ENCODE measurements around the gene TAF11L14. TPM values are rescaled to one million over a fixed set of nuclear protein-coding genes. Genes with fewer than 3 reads are reported as not detected.
"Not testable (repeated sequence)": the region's sequence is repeated elsewhere in the genome, so short reads cannot be mapped to it uniquely, and the experiment has no call there.

TAF11L14 gene
- total RNA-seq, result not detected
- total RNA-seq (2013), result not detected

GRCh38 chr5:17634160-17634559, at the start of gene TAF11L14:
TSS of gene TAF11L14 (plus strand) at chr5:17634460.
- TF ChIP-seq CTCF (IDR thresholded peaks at IDR 0.05), result no peak
- no peaks in the 10 kb centered on the region for H3K4me1 ChIP-seq (ENCODE audit: control insufficient read depth, insufficient read depth, low read length)
- H3K36me3 ChIP-seq (ENCODE audit: control insufficient read depth, insufficient read depth, low read length), result no peaks in the 10 kb centered on the region
- no peaks in the 10 kb centered on the region for H3K9me3 ChIP-seq (ENCODE audit: control insufficient read depth, insufficient read depth, low read length)
- H3K27me3 ChIP-seq (ENCODE audit: control insufficient read depth, insufficient read depth, low read length), result no peaks in the 10 kb centered on the region
- peaks cover 7% of the 10 kb centered on the region for H3K36me3 Mint-ChIP-seq
- no peaks in the 10 kb centered on the region for H3K4me1 Mint-ChIP-seq
- ATAC-seq (no peak), DNase-seq (no peak)
- H3K9me3 Mint-ChIP-seq, result peaks cover 6 to 8% of the 10 kb centered on the region in 2 donors
- no peak within 1 kb of the TSS for H3K27ac ChIP-seq (ENCODE audit: low read length)
- 87% methylated on average over 5 of the region's 5 CpGs for WGBS (ENCODE audit: insufficient coverage)
- H3K4me3 ChIP-seq (ENCODE audit: low read length), result no peak within 1 kb of the TSS
- no peak within 1 kb of the TSS for H3K27ac Mint-ChIP-seq
- H3K4me3 Mint-ChIP-seq, result no peak within 1 kb of the TSS
- intact Hi-C loops (cut with micrococcal nuclease), result no loop called here
- H3K27me3 Mint-ChIP-seq (ENCODE audit: low read depth in 2 of 2), result no peaks in the 10 kb centered on the region

GRCh38 chr5:17585658-17586057, 48.6 kb upstream of the TAF11L14 start, which contains the start of gene TAF11L7:
TSS of gene TAF11L7 (minus strand) at chr5:17585758.
- intact Hi-C loops (cut with micrococcal nuclease); H3K27ac ChIP-seq (ENCODE audit: low read length): not testable (repeated sequence)

GRCh38 chr5:17590860-17591259, 43.4 kb upstream of the TAF11L14 start, which contains the start of gene TAF11L8:
TSS of gene TAF11L8 (minus strand) at chr5:17590960.
- H3K27ac Mint-ChIP-seq; H3K36me3 ChIP-seq (ENCODE audit: control insufficient read depth, insufficient read depth, low read length); ATAC-seq; H3K9me3 ChIP-seq (ENCODE audit: control insufficient read depth, insufficient read depth, low read length); H3K27me3 ChIP-seq (ENCODE audit: control insufficient read depth, insufficient read depth, low read length); H3K4me3 Mint-ChIP-seq; H3K4me1 ChIP-seq (ENCODE audit: control insufficient read depth, insufficient read depth, low read length); H3K27ac ChIP-seq (ENCODE audit: low read length); H3K4me1 Mint-ChIP-seq; intact Hi-C loops (cut with micrococcal nuclease); H3K9me3 Mint-ChIP-seq; H3K27me3 Mint-ChIP-seq (ENCODE audit: low read depth in 2 of 2); H3K4me3 ChIP-seq (ENCODE audit: low read length); DNase-seq; H3K36me3 Mint-ChIP-seq: not testable (repeated sequence)
- WGBS (ENCODE audit: insufficient coverage), result no CpG with 5 or more reads among the region's 16 CpGs

More at GRCh38 chr5:17585658-17586057, 48.6 kb upstream of the TAF11L14 start, which contains the start of gene TAF11L7:
- whole genome bisulfite sequencing (ENCODE audit: insufficient coverage), result no CpG with 5 or more reads among the region's 16 CpGs
- H3K9me3 ChIP-seq (ENCODE audit: control insufficient read depth, insufficient read depth, low read length); H3K4me3 Mint-ChIP-seq; H3K27me3 ChIP-seq (ENCODE audit: control insufficient read depth, insufficient read depth, low read length); H3K27ac Mint-ChIP-seq; H3K36me3 Mint-ChIP-seq; H3K4me3 ChIP-seq (ENCODE audit: low read length); DNase-seq; H3K27me3 Mint-ChIP-seq (ENCODE audit: low read depth in 2 of 2); H3K4me1 Mint-ChIP-seq; ATAC-seq; H3K9me3 Mint-ChIP-seq; H3K36me3 ChIP-seq (ENCODE audit: control insufficient read depth, insufficient read depth, low read length); H3K4me1 ChIP-seq (ENCODE audit: control insufficient read depth, insufficient read depth, low read length): not testable (repeated sequence)

GRCh38 chr5:17594255-17594654, 40.0 kb upstream of the TAF11L14 start, which contains the start of gene TAF11L9:
TSS of gene TAF11L9 (minus strand) at chr5:17594394.
- H3K27ac Mint-ChIP-seq; H3K4me3 Mint-ChIP-seq; ATAC-seq; intact Hi-C loops (cut with micrococcal nuclease); H3K27ac ChIP-seq (ENCODE audit: low read length); H3K36me3 Mint-ChIP-seq; H3K4me1 Mint-ChIP-seq; H3K9me3 ChIP-seq (ENCODE audit: control insufficient read depth, insufficient read depth, low read length); DNase-seq; H3K9me3 Mint-ChIP-seq; H3K27me3 ChIP-seq (ENCODE audit: control insufficient read depth, insufficient read depth, low read length); H3K4me1 ChIP-seq (ENCODE audit: control insufficient read depth, insufficient read depth, low read length); H3K27me3 Mint-ChIP-seq (ENCODE audit: low read depth in 2 of 2); H3K36me3 ChIP-seq (ENCODE audit: control insufficient read depth, insufficient read depth, low read length); H3K4me3 ChIP-seq (ENCODE audit: low read length): not testable (repeated sequence)
- WGBS (ENCODE audit: insufficient coverage), result no CpG with 5 or more reads among the region's 15 CpGs

- DNase-seq; H3K4me1 Mint-ChIP-seq; H3K36me3 Mint-ChIP-seq; H3K9me3 ChIP-seq (ENCODE audit: control insufficient read depth, insufficient read depth, low read length); H3K4me3 Mint-ChIP-seq; H3K9me3 Mint-ChIP-seq; H3K4me1 ChIP-seq (ENCODE audit: control insufficient read depth, insufficient read depth, low read length); ATAC-seq; H3K36me3 ChIP-seq (ENCODE audit: control insufficient read depth, insufficient read depth, low read length); intact Hi-C loops (cut with micrococcal nuclease); H3K27ac ChIP-seq (ENCODE audit: low read length); H3K27ac Mint-ChIP-seq; H3K27me3 ChIP-seq (ENCODE audit: control insufficient read depth, insufficient read depth, low read length); H3K4me3 ChIP-seq (ENCODE audit: low read length); H3K27me3 Mint-ChIP-seq (ENCODE audit: low read depth in 2 of 2): not testable (repeated sequence)
- WGBS (ENCODE audit: insufficient coverage), result no CpG with 5 or more reads among the region's 15 CpGs
These were observed 36.5 kb upstream of the TAF11L14 start, which contains the start of gene TAF11L10 for GRCh38 chr5:17597728-17598127. TSS of gene TAF11L10 (minus strand) at chr5:17597828.

GRCh38 chr5:17603880-17604279, 30.4 kb upstream of the TAF11L14 start, which contains the start of gene TAF11L11:
TSS of gene TAF11L11 (plus strand) at chr5:17604183.
- H3K27ac Mint-ChIP-seq; DNase-seq; H3K36me3 ChIP-seq (ENCODE audit: control insufficient read depth, insufficient read depth, low read length); intact Hi-C loops (cut with micrococcal nuclease); H3K9me3 ChIP-seq (ENCODE audit: control insufficient read depth, insufficient read depth, low read length); H3K36me3 Mint-ChIP-seq; ATAC-seq; H3K4me1 Mint-ChIP-seq; H3K27me3 ChIP-seq (ENCODE audit: control insufficient read depth, insufficient read depth, low read length); H3K27ac ChIP-seq (ENCODE audit: low read length); H3K4me3 Mint-ChIP-seq; H3K4me3 ChIP-seq (ENCODE audit: low read length); H3K4me1 ChIP-seq (ENCODE audit: control insufficient read depth, insufficient read depth, low read length); H3K27me3 Mint-ChIP-seq (ENCODE audit: low read depth in 2 of 2): not testable (repeated sequence)
- 81% methylated on average over 5 of the region's 6 CpGs for WGBS (ENCODE audit: insufficient coverage)
- peaks cover 5 to 18% of the 10 kb centered on the region in 2 donors for H3K9me3 Mint-ChIP-seq

Measured in natural killer cell (primary cell).